KOPT-K1 (cell line): ENCODE measurements around the gene ATP5PD.

ENCODE experiments used
- H3K27ac ChIP-seq: fragments of 200-600 bp; sonication (generic); 2 replicates; pipeline ENCODE4 v1.5.1; 2016; ENCODE audit warnings: antibody characterized with exemption, mild to moderate bottlenecking, low read depth, low read length; ENCODE audit not compliant: poor library complexity, severe bottlenecking
- H3K36me3 ChIP-seq: fragments of 200-600 bp; sonication (generic); 2 replicates; pipeline ENCODE4 v1.5.1; 2017; ENCODE audit warnings: antibody characterized with exemption, mild to moderate bottlenecking, low read length, moderate library complexity; ENCODE audit not compliant: insufficient read depth
- H3K9me3 ChIP-seq: fragments of 200-600 bp; sonication (generic); 2 replicates; pipeline ENCODE4 v1.5.1; 2017; ENCODE audit warnings: antibody characterized with exemption, low read length, mild to moderate bottlenecking; ENCODE audit not compliant: insufficient read depth, poor library complexity, severe bottlenecking

Gene ATP5PD

GRCh38 chr17:75004371-75004770 lies 42.4 kb downstream of the ATP5PD start:
- Histone ChIP-seq H3K9me3 (no peaks in the 10 kb centered on the region), H3K36me3 (no peaks in the 10 kb centered on the region), H3K27ac (no peak overlapping the region)

GRCh38 chr17:75003957-75004355 lies 42.8 kb downstream of the ATP5PD start:
- Histone ChIP-seq H3K9me3 (no peaks in the 10 kb centered on the region), H3K27ac (no peak overlapping the region), H3K36me3 (no peaks in the 10 kb centered on the region)

GRCh38 chr17:75003070-75003956 lies 43.5 kb downstream of the ATP5PD start:
- H3K9me3 ChIP-seq: no peaks in the 10 kb centered on the region
- no peak overlapping the region for H3K27ac ChIP-seq
- H3K36me3 ChIP-seq: no peaks in the 10 kb centered on the region

- Histone ChIP-seq H3K27ac (no peak overlapping the region), H3K9me3 (no peaks in the 10 kb centered on the region), H3K36me3 (no peaks in the 10 kb centered on the region)
Observed at GRCh38 chr17:75001915-75002843, 44.6 kb downstream of the ATP5PD start.

GRCh38 chr17:74999523-74999922 lies 47.2 kb downstream of the ATP5PD start:
- Histone ChIP-seq H3K9me3 (no peaks in the 10 kb centered on the region), H3K27ac (no peak overlapping the region), H3K36me3 (no peaks in the 10 kb centered on the region)

- Histone ChIP-seq H3K9me3 (no peaks in the 10 kb centered on the region), H3K36me3 (no peaks in the 10 kb centered on the region), H3K27ac (no peak overlapping the region)
Observed at GRCh38 chr17:74998783-74999182, 48.0 kb downstream of the ATP5PD start.

GRCh38 chr17:74995847-74996246 lies 50.9 kb downstream of the ATP5PD start:
- Histone ChIP-seq H3K9me3 (no peaks in the 10 kb centered on the region), H3K27ac (no peak overlapping the region), H3K36me3 (no peaks in the 10 kb centered on the region)

- H3K27ac ChIP-seq: no peak overlapping the region
- H3K36me3 ChIP-seq: no peaks in the 10 kb centered on the region
- no peaks in the 10 kb centered on the region for H3K9me3 ChIP-seq
Observed at GRCh38 chr17:74994440-74994839, 52.3 kb downstream of the ATP5PD start.

GRCh38 chr17:74992223-74992622 lies 54.5 kb downstream of the ATP5PD start:
- no peak overlapping the region for H3K27ac ChIP-seq

GRCh38 chr17:74990581-74991105 lies 56.1 kb downstream of the ATP5PD start:
- H3K27ac ChIP-seq: no peak overlapping the region

More at GRCh38 chr17:74992223-74992622, 54.5 kb downstream of the ATP5PD start:
- H3K9me3 ChIP-seq: no peaks in the 10 kb centered on the region
- H3K36me3 ChIP-seq: no peaks in the 10 kb centered on the region

More at GRCh38 chr17:74990581-74991105, 56.1 kb downstream of the ATP5PD start:
- H3K36me3 ChIP-seq: no peaks in the 10 kb centered on the region
- no peaks in the 10 kb centered on the region for H3K9me3 ChIP-seq
